CD4-positive, alpha-beta T cell treated with Interleukin-15 for 1 hour (primary cell): Measurements from ENCODE around the gene GRID1.
"Not testable (repeated sequence)": the region's sequence is repeated elsewhere in the genome, so short reads cannot be mapped to it uniquely, and the experiment has no call there.

Source experiments
- DNase-seq: peaks from one replicate; pipeline ENCODE4 v3.0.0-alpha.2; 2020

The GRID1 gene

DNA sequence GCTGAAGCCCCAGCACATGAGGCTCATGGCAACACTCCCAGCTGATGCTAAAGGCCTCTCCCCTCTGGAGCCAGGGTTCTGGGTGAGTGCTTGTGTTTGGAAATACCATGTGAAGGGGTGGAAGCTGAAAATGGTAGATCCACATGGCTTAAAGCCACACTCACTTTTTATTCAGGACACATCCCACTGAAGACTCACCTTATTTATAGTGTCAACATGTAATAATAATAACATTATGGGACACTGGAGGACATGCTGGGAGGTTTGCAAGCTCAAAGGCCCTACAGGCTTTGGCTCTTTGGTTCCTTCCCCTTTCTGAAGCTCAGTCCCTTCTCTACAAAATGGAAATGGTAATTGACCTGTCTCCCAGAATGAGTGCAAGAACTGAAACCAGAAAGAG, 318.0 kb downstream of the GRID1 start:
- no peak for DNase-seq

GRCh38 chr10:86047588-86047987, 319.0 kb downstream of the GRID1 start:
- DNase-seq, result no peak

DNA sequence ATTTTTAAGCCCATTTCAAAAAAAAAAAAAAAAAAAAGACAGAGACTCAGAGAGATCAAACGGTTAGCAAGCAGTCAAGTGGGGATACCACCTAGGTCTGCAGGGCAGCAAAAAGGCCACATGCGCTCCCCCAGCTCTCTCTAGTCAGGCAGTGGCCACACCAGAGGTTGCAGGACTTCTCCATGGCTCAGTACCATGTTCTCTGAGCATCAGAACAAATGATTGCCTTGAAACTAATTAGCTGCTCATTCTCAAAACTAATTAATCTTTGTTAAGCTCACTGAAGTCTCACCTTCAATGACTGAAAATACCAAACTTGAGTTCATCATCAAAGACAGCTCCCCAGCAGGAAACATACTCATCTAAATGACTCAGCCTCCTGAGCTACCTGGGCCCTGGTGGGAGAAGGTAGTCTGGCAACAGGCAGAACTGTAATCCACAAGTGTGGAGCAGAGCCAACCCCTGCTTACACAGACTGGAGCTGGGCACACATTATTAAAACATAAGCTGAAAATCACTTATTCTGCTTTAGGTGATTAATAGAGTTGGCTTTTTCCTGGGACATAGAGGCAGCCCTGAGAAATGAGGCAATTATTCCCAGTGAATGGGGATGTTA, 319.6 kb downstream of the GRID1 start:
- DNase-seq, result no peak

- DNase-seq, result no peak
These were observed 320.7 kb downstream of the GRID1 start for GRCh38 chr10:86045896-86046295.

DNA sequence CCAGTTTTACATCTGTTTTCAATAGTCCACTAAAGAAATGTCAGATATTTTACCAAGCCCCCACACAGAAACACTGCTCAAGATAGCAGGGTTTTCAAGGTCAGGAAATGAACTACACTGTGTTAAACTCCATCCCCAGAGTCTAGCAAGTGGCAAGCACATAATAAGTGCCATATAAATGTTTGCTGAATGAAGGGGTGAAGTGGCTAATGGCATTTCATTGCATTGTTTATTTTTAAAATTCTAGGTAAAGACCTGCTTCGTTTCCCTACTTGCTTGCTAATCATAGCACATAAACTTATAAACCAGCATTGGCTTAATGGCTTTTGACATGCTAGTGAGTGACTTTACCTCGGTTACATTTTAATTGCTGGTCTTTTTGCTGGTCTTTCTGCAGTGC, 322.6 kb downstream of the GRID1 start:
- no peak for DNase-seq

GRCh38 chr10:86043236-86043635, 323.4 kb downstream of the GRID1 start:
- DNase-seq, result no peak

DNA sequence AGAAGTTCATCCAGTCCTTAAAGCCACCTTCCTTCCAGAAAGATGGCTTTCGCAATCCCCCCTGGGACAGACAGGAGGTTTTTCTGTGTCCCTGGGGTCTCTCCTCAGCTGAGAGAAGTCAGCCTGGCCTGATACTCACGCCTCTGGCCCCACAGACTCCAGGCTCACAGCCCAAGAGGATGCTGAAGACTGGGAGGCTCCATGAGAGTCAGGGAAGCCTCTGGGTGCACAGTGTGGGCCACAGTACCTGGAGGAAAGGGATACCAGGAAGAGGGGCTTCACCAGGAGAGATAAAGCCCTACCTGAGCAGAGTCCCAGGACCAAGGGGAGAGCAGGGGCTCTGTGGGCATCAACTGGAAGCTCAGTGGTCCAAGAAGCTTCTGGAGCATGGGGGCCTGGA, 324.4 kb downstream of the GRID1 start:
- DNase-seq, result no peak

DNA sequence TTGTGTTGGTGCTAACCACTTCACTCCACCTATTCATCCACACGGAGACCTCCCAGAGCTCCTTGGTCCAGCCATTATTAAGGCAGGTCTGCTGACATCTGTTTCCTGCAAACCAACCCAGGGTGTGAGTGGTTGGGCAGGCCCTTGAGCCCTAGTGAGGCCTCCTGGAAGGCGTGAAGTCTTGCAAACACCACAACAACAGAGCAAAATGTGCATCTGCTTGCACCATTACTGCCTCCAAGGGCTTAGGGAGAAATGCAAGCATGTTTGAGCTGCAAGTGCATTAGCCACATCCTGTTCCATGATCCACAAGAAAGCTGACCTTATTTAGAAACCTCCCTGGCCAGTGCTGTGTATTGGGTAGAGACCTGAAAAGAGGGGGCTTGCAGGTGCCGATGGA, 325.5 kb downstream of the GRID1 start:
- no peak for DNase-seq

GRCh38 chr10:86038371-86038770, 328.2 kb downstream of the GRID1 start:
- DNase-seq, result no peak

DNA sequence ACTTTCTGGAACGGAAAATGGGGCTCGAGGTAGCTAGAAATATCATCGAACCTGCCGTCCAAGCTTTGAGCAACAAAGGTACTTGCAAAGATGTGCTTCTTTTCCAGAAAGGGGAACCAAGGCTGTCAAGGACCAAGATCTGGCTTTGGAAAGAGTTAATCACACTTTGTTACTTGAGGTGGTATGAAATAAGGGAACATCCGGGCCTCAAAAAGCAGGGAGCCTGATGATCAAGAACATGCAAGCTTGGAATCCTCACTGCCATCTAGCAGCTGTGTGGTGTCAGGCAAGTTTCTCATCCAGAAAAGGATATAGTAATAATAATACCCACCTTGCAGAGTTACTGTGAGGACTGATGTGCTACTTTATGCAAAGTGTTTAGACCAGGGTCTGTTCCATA, 329.5 kb downstream of the GRID1 start:
- no peak for DNase-seq

- no peak for DNase-seq
These were observed 330.1 kb downstream of the GRID1 start for GRCh38 chr10:86036544-86036831.

GRCh38 chr10:86035791-86036543, 330.6 kb downstream of the GRID1 start:
- DNase-seq, result no peak

DNA sequence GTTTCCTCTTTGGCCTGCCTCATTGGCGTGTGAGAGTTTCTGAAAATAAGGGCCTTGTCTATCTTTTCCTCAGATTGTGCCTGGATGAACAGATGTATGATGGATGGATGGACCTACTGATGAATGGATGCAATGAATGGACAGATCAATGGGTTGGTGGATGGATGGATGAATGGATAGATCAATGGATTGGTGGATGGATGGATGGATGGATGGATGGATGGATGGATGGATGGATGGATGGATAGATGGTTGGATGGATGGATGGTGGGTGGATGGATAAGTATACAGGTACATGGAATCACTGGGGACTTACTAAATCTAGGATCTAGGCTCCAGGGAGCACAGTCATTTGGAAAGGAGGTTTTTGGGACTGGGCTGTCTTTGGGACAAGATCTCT, 331.9 kb downstream of the GRID1 start:
- no peak for DNase-seq

- DNase-seq, result no peak
These were observed 333.0 kb downstream of the GRID1 start for GRCh38 chr10:86033581-86033980.

DNA sequence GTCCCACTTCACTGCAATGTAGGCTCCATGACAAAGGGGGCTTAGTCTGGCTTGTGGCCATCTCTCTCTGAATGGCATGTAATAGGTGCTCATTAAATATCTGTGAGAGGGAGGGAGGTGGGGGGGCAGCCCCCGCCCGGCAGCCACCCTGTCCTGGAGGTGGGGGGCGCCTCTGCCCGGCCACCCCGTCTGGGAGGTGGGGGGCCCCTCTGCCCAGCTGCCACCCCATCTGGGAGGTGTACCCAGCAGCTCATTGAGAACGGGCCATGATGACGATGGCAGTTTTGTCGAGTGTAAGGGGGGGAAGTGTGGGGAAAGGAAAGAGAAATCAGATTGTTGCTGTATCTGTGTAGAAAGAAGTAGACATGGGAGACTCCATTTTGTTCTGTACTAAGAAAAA, 334.5 kb downstream of the GRID1 start:
- DNase-seq, result not testable (repeated sequence)

- DNase-seq, result no peak
These were observed 336.3 kb downstream of the GRID1 start for GRCh38 chr10:86030312-86030711.

DNA sequence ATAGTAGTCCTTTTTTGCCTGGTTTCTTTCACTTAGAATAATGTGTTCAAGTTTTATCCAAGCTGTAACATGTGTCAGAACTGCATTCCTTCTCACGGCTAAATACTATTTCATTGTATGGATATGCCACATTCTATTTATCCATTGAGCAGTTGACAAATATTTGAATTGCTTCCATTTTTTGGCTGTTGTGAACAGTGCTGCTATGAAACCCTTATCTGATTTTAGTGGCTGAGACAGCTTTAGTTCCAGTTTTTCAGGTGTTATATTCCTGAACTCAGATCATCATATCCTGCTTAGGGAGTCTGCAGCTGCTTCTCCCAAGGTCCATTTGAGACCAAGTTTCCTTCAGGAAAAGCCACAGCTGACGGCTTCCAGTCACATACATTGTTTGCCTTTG, 339.2 kb downstream of the GRID1 start:
- DNase-seq, result no peak

DNA sequence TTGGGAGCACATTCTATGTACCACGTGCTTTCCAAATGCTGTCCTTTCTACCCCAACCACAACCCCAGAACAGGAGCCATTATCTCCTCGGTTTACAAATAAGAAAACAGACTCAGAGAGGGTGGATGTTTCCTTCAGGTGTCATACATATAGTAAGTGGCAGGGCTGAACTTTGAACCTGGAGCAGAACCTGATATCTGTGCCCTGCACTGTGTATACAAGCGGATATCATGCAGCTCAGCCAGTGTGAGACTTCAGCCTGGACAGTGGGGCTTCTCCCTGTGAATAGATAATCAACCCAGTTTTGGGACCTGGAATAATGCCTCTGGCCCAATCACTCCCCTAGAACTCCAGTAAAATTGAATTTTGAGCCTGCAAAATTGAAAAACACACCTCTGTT, 341.1 kb downstream of the GRID1 start:
- no peak for DNase-seq

DNA sequence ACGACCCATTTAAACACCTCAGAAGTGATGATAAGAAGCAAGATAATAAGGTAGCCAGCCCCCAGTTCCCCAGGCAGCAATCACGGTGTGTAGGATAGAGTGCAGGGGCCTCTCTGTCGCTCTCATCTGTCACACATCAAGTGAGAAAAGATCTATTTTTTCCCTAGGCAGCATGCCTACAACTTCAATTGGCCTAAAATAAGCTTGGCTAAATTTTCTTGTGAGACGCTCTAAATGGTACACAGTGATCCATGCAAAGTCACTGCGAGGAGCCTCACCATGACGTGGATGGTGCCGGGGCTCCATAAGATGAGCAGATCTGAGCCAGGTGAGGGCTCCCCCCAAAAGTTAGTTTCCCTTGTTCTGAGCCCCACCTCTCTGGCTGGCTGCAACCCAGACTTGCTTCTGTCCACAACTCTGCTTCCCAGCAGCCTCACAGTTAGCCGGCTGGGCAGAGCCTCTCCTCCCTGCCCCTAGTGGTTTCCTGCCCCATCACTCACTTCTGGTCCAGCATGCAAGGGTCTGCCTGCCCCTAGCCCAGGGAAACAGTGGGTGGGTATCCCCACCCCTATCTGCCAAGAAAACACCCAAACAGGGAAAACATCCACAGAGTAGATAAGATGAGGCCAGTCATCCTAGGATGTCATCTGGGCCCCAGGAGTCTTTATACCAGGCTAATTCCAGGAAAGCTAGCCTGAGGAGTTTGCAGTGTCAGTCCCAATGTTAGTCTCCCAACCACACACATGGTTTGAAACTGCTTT, 342.1 kb downstream of the GRID1 start:
- DNase-seq, result no peak

DNA sequence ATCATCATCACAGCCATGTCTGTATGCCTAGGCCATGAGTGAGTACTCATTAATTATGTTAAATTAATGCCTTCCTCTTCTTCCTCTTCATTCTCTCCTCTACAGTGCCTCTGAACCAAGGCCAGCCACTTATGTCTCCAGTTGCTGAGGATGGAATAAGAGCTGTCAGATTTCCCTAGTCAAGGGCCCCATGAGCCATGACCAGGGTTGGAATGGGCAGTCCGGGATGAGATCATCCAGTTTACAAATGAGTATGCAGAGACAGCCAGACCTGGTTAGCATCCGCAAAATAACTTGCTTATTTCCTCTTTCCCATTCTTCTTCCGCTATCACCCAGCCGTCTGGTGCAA, 342.7 kb downstream of the GRID1 start:
- DNase-seq, result no peak

GRCh38 chr10:86023336-86023735, 343.3 kb downstream of the GRID1 start:
- no peak for DNase-seq

DNA sequence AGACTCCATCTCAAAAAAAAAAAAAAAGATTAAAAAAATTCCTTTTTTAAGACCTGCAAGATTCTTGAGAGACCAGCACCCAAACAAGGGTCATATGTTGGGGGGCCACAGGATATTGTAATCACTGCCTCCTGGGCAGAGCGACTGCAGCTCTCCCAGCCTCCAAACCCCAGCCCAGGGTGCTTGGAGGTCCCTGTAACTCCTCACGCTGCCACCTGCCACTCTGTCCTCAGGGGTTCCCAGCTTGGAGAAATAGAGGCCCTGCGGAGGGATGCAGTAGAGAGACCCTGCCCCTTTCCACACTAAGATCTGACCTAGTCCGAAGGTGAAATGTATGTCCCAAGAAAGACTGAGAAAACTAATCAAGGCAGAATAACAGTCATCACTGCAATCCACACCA, 343.7 kb downstream of the GRID1 start:
- no peak for DNase-seq

- no peak for DNase-seq
These were observed 346.5 kb downstream of the GRID1 start for GRCh38 chr10:86020134-86020533.

- no peak for DNase-seq
These were observed 347.5 kb downstream of the GRID1 start for GRCh38 chr10:86019141-86019540.

- no peak for DNase-seq
These were observed 347.9 kb downstream of the GRID1 start for GRCh38 chr10:86018735-86019058.
